GM21723 (cell line): ENCODE results near the gene SLC39A10.
"Not testable (repeated sequence)": the region's sequence is repeated elsewhere in the genome, so short reads cannot be mapped to it uniquely, and the experiment has no call there.

Experiments used
- ATAC-seq: cut with Tn5 transposase; IDR thresholded peaks from one replicate; pipeline ENCODE4 v1.9.1; 2021; ENCODE audit warnings: mild to moderate bottlenecking, moderate library complexity; ENCODE audit not compliant: unreplicated experiment

SLC39A10 gene

DNA sequence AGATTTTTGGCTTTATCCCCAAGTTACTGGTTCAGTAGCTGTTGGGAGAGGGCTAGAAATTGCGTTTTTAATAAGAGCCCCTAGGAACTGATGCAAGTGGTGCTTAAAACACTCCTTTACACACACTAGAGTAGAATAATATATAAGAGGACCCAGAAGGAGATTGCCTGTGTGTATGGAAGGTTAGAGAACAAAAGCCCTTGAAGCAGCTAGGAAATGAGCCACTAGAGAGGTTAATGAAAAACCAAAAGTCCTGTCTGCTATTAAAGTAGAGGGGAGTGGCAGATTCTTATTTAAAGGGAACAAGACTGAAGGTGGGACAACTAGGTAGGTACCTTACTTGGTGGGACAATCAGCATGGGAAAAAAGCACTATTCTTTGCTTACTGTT, 14.4 kb upstream of the SLC39A10 start:
- no peak for ATAC-seq

DNA sequence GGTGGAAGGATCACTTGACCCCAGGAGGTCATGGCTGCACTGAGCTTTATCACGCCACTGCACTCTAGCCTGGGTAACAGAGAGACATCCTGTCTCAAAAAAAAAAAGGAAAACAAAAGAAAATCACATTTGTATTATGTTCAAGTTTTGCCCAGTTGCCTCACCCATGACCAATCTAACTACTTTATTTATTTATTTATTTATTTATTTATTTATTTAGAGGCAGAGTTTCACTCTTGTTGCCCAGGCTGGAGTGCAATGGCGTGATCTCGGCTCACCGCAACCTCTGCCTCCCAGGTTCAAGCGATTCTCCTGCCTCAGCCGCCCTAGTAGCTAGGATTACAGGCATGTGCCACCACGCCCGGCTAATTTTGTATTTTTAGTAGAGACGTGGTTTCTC, 12.3 kb upstream of the SLC39A10 start:
- not testable (repeated sequence) for ATAC-seq

DNA sequence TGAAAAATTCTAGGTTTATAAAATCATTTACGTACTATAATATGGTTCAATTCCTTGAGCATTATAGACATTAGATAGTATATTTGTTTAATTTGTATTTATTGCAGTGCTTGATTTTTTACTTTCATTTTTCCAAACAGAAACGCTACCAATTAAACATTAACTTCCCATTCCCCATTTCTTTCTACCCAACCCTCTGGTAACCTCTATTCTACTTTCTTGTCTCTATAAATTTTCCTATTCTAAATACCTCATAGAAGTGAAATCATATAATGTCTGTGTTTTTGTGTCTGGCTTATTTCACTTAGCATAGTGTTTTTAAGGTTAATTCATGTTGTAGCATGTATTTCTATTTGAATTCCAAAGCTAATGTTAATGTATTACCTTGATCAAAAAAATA, 11.6 kb upstream of the SLC39A10 start:
- ATAC-seq, result no peak

DNA sequence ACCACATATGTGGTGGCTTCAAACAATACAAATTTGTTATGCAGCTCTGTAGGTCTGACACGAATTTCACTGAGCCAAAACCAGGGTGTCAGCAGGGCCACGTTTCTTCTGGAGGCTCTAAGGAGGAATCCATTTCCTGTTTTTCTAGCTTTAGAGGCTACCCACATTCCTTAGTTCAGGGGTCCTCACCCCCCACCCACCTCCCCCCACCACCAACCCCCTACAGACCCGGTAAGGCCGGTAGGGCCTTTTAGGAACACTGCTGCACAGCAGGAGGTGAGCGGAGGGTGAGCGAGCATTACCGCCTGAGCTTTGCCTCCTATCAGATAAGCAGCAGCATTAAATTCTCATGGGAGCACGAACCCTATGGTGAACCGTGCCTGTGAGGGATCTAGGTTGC, 10.6 kb upstream of the SLC39A10 start:
- ATAC-seq, result no peak

DNA sequence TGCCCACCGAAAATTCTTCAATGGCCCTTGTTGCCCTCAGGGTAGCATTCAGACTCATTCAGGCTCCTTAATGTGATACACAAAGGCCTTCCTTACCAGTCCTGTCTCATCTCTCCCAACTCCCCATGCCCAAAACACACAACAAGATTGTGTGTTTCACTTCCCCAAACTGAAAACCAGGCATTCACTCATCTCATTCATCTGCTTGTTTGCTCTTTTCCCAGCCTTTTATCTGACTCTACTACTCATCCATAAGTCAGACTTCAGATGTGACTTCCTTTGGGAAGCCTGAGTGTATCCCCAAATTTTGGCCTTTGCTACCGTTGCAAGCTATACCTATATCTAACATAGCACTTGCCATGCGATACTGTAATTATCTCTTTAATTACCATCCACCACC, 9.7 kb upstream of the SLC39A10 start:
- ATAC-seq, result no peak

DNA sequence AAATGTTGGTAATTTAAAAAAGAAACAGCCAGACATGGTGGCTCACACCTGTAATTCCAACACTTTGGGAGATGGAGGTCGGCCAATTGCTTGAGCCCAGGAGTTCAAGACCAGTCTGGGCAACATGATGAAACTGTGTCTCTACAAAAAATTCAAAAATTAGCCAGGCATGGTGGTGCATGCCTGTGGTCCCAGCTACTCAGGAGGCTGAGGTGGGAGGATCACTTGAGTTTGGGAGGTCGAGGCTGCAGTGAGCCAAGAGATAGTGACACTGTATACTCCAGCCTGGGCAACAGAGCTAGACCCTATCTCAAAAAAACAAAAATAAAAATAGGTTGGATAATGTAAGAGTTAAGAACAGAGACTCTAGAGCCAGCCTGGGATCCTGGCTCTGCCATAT, 8.7 kb upstream of the SLC39A10 start:
- ATAC-seq, result not testable (repeated sequence)

DNA sequence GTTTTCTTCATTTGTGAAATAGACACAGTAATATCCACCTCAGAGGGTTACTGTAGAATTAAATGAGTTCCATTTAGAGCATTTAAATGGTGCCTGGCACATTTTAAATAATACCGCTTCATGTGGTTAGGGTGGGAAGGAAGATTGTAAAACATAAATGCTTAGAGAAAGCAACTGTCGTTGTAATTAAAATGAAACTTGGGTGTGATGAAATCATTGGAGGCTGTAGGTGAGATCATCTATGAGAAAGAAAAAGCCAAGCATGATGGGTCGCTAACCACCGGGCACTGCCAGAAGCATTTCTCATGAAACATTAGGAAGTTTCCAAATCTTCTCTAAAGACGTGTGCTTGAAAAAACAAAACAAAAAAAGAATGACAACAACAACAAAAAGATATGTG, 8.2 kb upstream of the SLC39A10 start:
- ATAC-seq, result no peak

DNA sequence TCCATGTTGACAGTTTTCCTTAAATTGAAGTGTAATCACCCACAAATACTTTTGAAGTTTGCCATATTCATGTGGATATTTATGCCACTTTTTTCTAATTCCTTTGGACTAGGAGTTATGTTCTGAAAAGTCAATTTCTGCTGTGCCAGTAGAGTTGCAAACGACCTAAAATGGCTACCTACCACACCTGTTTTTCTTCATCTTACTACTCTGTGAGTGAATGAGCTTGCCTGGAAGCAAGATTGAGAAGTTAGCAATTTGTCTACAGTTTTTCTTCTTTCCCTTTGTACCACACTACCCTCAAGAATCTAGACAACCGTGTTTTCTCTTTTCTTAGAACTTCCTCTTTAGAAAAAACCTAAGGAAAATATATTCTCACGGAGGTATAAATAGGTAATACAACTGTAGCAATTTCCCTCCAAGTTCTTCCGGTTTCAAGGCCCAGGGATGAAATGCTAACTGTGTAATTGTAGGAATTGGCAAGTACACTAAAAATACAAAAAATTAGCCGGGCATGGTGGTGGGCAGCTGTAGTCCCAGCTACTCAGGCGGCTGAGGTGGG, 7.3 kb upstream of the SLC39A10 start:
- peak; percentile 29 for ATAC-seq

DNA sequence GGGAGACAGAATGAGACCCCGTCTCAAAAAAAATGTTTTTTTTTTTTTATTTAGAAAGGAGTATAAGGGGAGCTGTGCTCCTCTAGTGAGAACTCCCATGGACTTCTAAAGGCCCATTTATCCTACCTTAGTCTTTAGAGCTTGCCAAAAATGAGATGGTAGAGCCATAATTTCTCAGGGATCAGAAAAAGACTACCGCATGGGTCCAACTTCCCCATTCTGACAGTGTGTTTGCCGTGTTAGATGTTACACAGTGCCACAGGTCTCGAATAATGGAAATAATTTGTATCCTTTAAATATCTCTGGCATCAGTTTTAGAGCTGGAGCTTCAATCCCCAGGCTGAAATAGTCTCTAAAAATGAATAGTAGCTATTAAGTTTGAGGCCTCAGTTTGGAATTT, 6.0 kb upstream of the SLC39A10 start:
- ATAC-seq, result no peak

DNA sequence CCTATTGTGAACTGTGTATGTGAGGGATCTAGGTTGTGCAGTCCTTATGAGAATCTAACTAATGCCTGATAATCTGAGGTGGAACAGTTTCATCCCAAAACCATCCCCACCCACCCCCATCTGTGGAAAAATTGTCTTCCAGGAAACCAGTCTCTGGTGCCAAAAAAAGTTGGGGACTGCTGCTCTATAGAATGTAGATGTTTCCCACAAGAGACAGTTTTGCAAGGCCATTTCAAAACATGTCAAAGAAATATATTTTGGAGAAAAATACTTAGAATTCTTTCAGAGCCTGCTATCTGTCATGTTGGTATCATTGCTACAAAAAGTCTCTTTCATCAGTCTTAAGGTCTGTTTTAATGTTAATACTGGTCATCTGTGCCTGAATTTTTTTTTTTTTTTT, 4.1 kb upstream of the SLC39A10 start:
- no peak for ATAC-seq

DNA sequence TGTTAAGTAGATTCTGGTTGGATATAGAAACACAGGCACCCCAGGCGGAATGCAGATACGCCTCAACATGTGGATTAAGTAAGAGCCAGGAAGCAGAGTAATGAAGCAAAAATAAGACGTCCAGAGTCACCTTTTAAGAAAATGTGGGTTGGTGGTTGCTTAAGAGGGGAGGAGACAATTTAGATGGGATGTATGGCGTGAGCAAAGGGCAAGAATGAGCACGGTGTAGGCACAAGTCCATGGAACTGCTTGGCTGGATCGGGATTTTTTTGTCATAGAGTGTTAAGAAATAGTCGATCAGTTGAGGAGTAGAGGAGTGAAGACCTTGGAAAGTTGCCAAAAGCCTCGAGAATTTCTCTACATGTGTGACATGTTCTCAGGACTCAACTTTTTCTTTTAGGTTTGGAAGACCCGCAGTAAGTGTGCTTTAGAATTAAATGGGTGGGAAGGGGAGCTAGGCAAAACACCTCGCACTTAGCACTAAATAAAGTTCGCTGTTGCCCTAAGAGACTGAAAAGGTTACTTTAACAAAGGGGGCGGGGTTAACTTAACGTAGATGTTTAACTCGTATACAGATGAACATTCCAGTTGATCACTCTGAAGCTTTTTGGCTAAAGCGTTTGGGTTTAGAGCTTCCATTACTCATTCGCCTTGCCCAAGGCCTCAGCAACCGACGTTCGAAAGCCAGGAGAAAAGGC, 716 bp upstream of the SLC39A10 start:
- no peak for ATAC-seq

DNA sequence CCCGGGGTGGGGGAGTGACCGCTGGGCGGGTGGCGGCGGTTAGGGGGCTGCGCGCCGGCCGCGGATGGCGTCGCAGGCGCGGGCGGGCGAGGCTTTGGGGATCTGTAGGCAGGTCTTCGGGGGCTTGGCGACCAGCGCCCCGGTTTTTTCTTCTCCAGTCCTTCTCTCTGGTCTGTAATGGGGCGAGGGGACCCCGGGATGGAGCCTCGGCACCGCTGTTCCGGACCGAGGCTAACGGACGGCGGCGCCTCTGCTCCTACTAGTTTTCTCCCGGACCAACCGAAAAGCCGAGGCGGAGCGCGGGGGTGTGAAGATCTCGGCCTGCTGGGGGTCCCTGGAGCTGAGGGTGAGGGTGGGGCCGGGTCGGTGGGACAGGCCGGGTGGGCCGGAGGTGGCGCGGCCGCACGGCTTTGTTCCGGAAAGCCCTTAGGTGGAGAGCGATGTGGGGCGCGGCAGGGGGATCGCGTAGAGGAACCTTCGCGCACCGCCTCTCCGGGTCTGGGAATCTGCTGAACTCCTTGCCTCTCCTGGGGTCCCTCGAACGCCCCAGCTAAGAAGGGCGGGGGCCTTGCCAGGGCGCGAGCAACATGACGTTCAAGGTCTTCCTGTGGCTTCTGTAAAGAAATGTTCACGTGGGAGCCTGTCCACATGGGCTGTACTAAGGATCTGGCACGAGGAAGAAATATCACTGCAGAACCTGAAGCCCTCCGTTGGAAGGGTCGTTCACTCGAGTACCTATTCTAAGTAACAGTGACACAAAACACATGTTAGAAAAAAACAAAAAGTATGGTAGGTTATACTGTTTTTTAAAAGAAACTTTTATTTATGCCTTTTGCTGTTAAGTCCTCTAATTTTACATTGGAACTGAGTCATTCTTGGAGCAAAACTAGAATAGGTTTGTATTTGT, 861 bp downstream of the SLC39A10 start:
- ATAC-seq, result peak; percentile 31

DNA sequence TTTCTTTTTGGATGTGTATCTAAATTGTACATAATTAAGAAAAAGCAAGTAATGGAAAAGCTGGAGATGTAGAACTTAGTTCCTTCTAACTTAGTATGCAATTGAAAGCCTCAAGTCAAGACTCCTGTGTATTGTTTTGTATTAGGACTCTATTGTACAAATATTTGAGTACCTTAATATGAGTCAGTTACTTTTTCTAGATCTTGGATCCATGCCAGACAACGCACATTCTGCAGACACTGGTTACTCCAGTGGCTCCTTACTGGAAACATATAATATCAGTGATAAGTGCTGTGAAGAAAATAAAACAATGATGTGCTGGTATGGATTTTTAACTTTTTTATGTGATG, 1.5 kb downstream of the SLC39A10 start:
- no peak for ATAC-seq

DNA sequence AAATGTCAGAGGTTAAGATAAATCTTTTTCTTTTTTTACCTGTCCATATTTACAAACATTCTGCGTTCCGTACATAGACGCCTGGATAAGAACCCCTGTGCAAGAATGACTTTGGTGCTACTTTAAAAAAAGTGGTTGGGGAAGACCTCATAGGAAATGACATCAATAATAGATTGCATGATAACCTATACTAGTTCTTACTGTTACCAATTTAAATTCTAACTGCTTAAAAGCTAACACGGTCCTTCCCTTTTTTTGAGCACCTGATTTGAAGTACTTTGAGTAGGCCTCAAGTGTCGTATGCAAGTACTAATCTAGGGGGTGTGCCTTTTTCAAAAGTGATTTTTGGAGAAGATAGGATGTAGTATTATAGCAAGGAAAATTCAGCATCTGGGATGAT, 2.1 kb downstream of the SLC39A10 start:
- no peak for ATAC-seq

DNA sequence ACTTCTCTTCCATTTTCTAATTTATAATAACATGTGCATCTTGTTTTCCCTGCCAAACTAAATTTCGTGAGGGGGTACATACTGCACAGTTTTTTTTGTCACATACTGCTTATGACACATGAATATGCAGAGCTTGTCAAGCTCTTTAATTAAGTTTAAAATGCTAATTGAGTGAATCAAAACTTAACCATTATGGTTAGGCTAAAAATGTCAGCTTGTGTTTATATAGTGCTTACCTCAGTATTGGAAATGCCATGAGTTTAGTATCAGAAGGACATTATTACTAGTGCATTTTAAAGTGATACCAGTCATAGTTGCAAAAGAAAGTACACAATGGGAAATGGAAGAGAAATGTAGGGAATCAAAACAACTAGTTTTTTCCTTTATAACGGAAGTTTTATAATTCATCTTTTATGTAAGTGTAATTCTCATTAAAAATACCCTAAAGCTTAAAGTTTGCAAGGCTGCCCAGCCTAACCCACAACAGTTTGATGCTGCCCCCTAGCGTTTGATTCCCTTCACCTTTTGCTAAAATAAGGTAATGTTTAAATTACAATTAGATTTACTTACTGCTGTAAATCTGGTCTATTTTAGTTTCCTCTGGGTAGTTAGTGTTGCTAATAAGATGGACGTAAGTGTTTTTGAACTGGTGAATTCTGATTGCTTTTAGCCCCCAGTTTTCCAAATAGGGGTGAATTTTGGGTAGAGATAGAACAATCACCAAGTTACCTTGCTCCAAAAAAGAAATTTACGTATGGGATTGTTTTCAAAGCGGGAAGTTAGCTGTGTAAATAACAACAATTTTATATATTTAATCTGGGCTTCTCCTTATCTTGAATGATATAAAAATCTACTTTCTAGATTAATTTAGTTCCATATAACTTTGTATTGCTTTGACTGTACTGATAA, 3.2 kb downstream of the SLC39A10 start:
- ATAC-seq, result no peak

DNA sequence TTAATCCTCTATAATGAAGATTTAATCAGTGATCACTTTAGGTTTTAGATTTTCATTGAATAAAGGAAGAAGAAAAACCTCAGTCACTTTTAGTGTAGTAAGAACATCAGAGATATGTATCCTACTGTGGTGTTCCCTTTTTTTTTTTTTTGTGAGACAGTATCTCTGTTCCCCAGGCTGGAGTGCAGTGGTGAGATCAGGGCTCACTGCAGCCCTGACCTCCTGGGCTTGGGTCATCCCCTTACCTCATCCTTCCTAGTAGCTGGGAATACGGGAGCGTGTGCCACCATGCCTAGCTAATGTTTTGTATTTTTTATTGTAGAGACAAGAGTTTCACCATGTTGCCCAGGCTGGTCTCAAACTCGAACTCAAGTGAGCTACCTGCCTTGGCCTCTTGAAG, 5.1 kb downstream of the SLC39A10 start:
- no peak for ATAC-seq

DNA sequence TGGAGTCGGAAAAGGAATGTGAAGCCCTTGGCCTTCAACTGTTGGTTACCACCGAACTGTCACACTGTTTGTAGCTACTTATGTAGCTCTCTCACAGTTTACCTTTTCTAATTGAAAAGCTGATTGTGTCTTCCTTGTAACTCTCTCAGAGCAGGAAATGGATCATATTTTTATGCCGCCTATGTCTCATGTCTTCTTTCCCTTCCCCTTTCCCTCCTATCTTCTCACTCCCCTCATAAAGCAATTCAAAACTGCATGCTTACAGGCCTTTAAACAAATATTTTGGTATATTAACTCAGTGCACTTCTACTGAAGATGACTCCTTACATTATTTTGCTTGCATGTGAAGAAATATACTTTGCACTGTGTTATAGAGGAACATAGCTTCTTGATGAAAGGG, 6.0 kb downstream of the SLC39A10 start:
- no peak for ATAC-seq

DNA sequence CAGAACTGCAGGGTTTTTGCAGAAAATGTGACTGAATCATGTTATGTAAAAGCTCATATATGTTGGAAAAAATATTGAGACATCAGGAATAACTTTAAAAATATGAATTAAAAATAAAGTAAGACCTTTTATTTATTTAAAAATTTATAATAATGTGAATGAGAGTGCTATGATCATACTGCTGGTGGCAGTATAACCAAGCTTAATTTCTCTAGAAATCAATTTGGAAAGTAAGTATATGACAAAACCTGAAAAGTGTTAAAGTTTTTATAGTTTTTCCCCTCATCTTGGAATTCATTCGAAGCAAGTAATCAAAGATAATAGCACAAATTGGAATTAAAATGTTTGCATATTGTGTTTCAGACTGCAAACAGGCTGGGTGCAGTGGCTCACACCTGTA, 7.5 kb downstream of the SLC39A10 start:
- no peak for ATAC-seq

DNA sequence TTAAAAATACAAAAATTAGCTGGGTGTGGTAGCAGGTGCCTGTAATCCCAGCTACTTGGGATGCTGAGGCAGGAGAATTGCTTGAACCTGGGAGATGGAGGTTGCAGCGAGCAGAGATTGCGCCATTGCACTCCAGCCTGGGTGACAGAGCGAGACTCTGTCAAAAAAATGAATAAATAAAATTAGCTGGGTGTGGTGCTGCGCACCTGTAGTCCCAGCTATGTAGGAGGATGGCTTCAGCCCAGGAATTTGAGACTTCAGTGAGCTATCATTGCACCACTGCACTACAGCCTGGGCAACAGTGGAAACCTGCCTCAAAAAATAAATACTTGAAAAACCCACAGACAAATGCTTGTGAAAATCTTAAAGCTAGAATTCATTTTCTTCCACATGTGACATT, 8.1 kb downstream of the SLC39A10 start:
- not testable (repeated sequence) for ATAC-seq

DNA sequence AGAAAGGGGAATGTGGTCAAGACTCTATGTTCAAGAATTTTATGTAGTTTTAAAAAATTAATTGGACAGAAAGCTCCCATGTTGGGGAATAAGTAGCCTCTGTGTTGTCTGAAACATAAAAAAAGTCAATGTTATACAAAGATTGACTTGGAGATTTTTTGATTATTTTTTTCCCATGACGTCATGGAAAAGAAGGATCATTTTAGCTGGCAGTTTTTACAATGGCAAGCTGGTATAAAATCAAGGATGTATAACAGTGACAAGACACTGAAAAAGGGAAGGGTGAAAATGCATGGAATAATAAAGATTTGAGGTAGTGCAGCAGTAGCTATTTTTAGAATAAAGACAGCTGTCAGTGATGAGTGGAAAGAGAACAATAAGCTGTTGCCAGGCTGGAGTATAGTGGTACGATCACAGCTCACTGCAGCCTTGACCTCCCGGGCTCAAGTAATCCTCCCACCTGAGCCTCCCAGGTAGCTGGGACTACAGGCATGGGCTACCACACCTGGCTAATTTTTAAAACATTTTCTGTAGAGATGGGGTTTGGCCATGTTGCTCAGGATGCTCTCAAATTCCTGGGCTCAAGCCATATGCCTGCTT, 9.2 kb downstream of the SLC39A10 start:
- no peak for ATAC-seq

DNA sequence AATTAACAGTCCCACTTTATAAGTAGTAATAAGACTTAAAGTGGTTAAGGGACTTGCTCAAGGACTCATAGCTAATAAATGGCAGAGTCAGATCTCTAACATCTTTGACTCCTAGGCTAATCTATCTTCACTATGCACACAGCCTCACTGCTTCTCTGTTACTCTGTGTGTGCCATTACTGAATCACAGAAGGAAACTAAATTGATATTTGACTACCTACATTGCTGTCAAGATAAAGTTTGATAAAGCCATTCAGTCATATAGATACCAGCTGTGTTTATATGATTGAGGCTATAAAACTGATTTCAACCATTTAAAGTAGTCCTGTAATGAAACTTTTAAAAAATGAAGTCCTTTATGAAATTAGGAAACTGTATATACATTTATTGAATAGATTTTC, 10.9 kb downstream of the SLC39A10 start:
- no peak for ATAC-seq
